NCI-H2196 (cell line): ENCODE data around the gene EVI5L.
"Not testable (repeated sequence)": the region's sequence is repeated elsewhere in the genome, so short reads cannot be mapped to it uniquely, and the experiment has no call there.

ENCODE experiments used
- DNase-seq: peaks from one replicate; lab custom pipeline; 2025; ENCODE audit not compliant: unreplicated experiment; lab: John Stamatoyannopoulos, UW

EVI5L gene

GRCh38 chr19:7845390-7846154 is 15.6 kb downstream of the EVI5L start:
- DNase-seq: no peak

GRCh38 chr19:7846155-7846646 is 16.2 kb downstream of the EVI5L start:
- no peak for DNase-seq

GRCh38 chr19:7847664-7848063 is 17.6 kb downstream of the EVI5L start:
- no peak for DNase-seq

- no peak for DNase-seq
Observed at GRCh38 chr19:7848779-7849457, 18.9 kb downstream of the EVI5L start.

- no peak for DNase-seq
Observed at GRCh38 chr19:7849631-7849999, 19.6 kb downstream of the EVI5L start.

- DNase-seq: no peak
Observed at GRCh38 chr19:7850000-7850813, 20.2 kb downstream of the EVI5L start.

- DNase-seq: no peak
Observed at GRCh38 chr19:7850945-7851622, 21.1 kb downstream of the EVI5L start.

GRCh38 chr19:7851623-7852500 is 21.8 kb downstream of the EVI5L start:
- DNase-seq: no peak

- peak; percentile 95 for DNase-seq
Observed at GRCh38 chr19:7852851-7853769, 23.1 kb downstream of the EVI5L start.

GRCh38 chr19:7853770-7854128 is 23.7 kb downstream of the EVI5L start:
- peak; percentile 28 for DNase-seq

GRCh38 chr19:7855426-7856108 is 25.5 kb downstream of the EVI5L start:
- DNase-seq: no peak

GRCh38 chr19:7856109-7856591 is 26.1 kb downstream of the EVI5L start:
- no peak for DNase-seq

- DNase-seq: no peak
Observed at GRCh38 chr19:7856679-7857663, 27.0 kb downstream of the EVI5L start.

- DNase-seq: no peak
Observed at GRCh38 chr19:7857727-7858108, 27.7 kb downstream of the EVI5L start.

- DNase-seq: no peak
Observed at GRCh38 chr19:7858109-7858770, 28.2 kb downstream of the EVI5L start.

- DNase-seq: not testable (repeated sequence)
Observed at GRCh38 chr19:7859087-7859486, 29.1 kb downstream of the EVI5L start.
